HepG2 (cell line): ENCODE results near the gene ALG10B. TPM values are rescaled to one million over a fixed set of nuclear protein-coding genes. Genes with fewer than 3 reads are reported as not detected.

ENCODE experiments used
- ASH2L ChIP-seq: fragments of 300-600, 200-600 bp; sonication (generic); IDR thresholded peaks from 2 replicates; pipeline ENCODE4 v1.7.0; 2017; ENCODE audit warnings: low read depth, mild to moderate bottlenecking, moderate library complexity, mixed read lengths, low read length; ENCODE audit not compliant: insufficient read length
- BHLHE40 ChIP-seq: IDR thresholded peaks from 2 replicates; pipeline ENCODE4 v1.6.1; 2011; ENCODE audit warnings: low read length, improper control_type of control experiment
- FOSL1 ChIP-seq: sonication (generic); formaldehyde crosslinking; IDR thresholded peaks from 2 replicates; pipeline ENCODE4 v1.9.0; 2021; ENCODE audit warnings: missing genetic modification reagents, borderline replicate concordance
- FOXK2 ChIP-seq: fragments of 450-650 bp; IDR thresholded peaks from 2 replicates; pipeline ENCODE4 v1.6.1; 2016
- GATAD2A ChIP-seq: IDR thresholded peaks from 2 replicates; pipeline ENCODE4 v1.6.1; 2016
- HDAC2 ChIP-seq: sonication (generic); formaldehyde crosslinking; IDR thresholded peaks from 2 replicates; pipeline ENCODE4 v1.4.0; 2020; ENCODE audit warnings: missing genetic modification reagents
- HOXA3 ChIP-seq: sonication (generic); formaldehyde crosslinking; IDR thresholded peaks from 2 replicates; pipeline ENCODE4 v1.5.0; 2020; ENCODE audit warnings: missing genetic modification reagents
- IKZF1 ChIP-seq: fragments of 450-650 bp; IDR thresholded peaks from 2 replicates; pipeline ENCODE4 v1.7.1; 2016
- MAFK ChIP-seq, 2 experiments: IDR thresholded peaks in 1 of 2; conservative IDR thresholded peaks in 1 of 2; 2 replicates each; pipeline ENCODE4 v1.6.1; 2011; ENCODE audit warnings: improper control_type of control experiment in 2 of 2, low read length in 2 of 2
- MIER2 ChIP-seq: IDR thresholded peaks from 2 replicates; pipeline ENCODE4 v1.6.1; 2016; ENCODE audit warnings: missing biosample characterization, missing genetic modification reagents
- NFE2L2 ChIP-seq: fragments of 150-350 bp; IDR thresholded peaks from 2 replicates; pipeline ENCODE4 v1.6.1; 2014; ENCODE audit warnings: low read length
- NRL ChIP-seq: sonication (generic); formaldehyde crosslinking; IDR thresholded peaks from 2 replicates; pipeline ENCODE4 v1.5.0; 2020; ENCODE audit warnings: missing genetic modification reagents, mild to moderate bottlenecking, moderate library complexity, borderline replicate concordance
- SP4 ChIP-seq: sonication (generic); formaldehyde crosslinking; IDR thresholded peaks from 2 replicates; pipeline ENCODE4 v1.8.1; 2023; ENCODE audit warnings: mild to moderate bottlenecking, missing genetic modification reagents
- TRIM24 ChIP-seq: sonication (generic); formaldehyde crosslinking; IDR thresholded peaks from 2 replicates; pipeline ENCODE4 v1.8.0; 2022; ENCODE audit warnings: mild to moderate bottlenecking, missing genetic modification reagents
- ZBTB1 ChIP-seq: sonication (generic); formaldehyde crosslinking; IDR thresholded peaks from 2 replicates; pipeline ENCODE4 v1.4.0; 2020; ENCODE audit warnings: missing genetic modification reagents, borderline replicate concordance
- ZBTB7B ChIP-seq: sonication (generic); formaldehyde crosslinking; IDR thresholded peaks from 2 replicates; pipeline ENCODE4 v1.4.0; 2020; ENCODE audit warnings: missing genetic modification reagents
- ZFP36 ChIP-seq: fragments of 150-350 bp; IDR thresholded peaks from 2 replicates; pipeline ENCODE4 v1.6.1; 2018; ENCODE audit warnings: borderline replicate concordance, low read length, low read depth; ENCODE audit not compliant: partially characterized antibody
- ZNF282 ChIP-seq: fragments of 450-650 bp; IDR thresholded peaks from 2 replicates; pipeline ENCODE4 v1.6.1; 2018; ENCODE audit not compliant: partially characterized antibody
- ZNF644 ChIP-seq: IDR thresholded peaks from 2 replicates; pipeline ENCODE4 v1.6.1; 2016; ENCODE audit warnings: low read depth
- ZNF780A ChIP-seq: sonication (generic); formaldehyde crosslinking; IDR thresholded peaks from 2 replicates; pipeline ENCODE4 v1.8.0; 2022; ENCODE audit warnings: mild to moderate bottlenecking, missing genetic modification reagents, moderate library complexity
- ZNF891 ChIP-seq: sonication (generic); formaldehyde crosslinking; IDR thresholded peaks from 2 replicates; pipeline ENCODE4 v1.5.0; 2020; ENCODE audit warnings: mild to moderate bottlenecking, missing genetic modification reagents
- polyA plus RNA-seq, 8 experiments: library from polyadenylated mRNA; depleted of rRNA in 3 of 8; stranded (reverse) in 7 of 8; unstranded in 1 of 8; fragments of >200 nt; fragmentation: Illumina TruSeq in 4 of 8; extraction: Trizol in 4 of 8; gene quantifications; 2 replicates each; pipeline versions ENCODE4 v1.2.1 to v1.2.3, GENCODE V29; 2011 to 2016; ENCODE audit warnings: low read depth in 4 of 8, missing spikeins in 1 of 8, mixed read lengths in 1 of 8; ENCODE audit not compliant: insufficient read depth in 1 of 8
- total RNA-seq, 5 experiments: library from RNA; depleted of rRNA; stranded (reverse); fragments of >200 nt; fragmentation: Illumina TruSeq; extraction: Trizol; gene quantifications; 2 replicates each; pipeline ENCODE4 v1.2.3, GENCODE V29; 2016; ENCODE audit warnings: low read depth in 1 of 5
- TF ChIP-seq, protein P1 (sequence below): sonication (generic); formaldehyde crosslinking; IDR thresholded peaks from 2 replicates; pipeline ENCODE4 v1.9.0; 2021; ENCODE audit warnings: missing genetic modification reagents, borderline replicate concordance
- TF ChIP-seq, protein P2 (sequence below): sonication (generic); formaldehyde crosslinking; IDR thresholded peaks from 2 replicates; pipeline ENCODE4 v1.8.0; 2022; ENCODE audit warnings: missing genetic modification reagents, mild to moderate bottlenecking, moderate library complexity, borderline replicate concordance
- TF ChIP-seq, protein P3 (sequence below): sonication (generic); formaldehyde crosslinking; IDR thresholded peaks from 2 replicates; pipeline ENCODE4 v1.4.0; 2020; ENCODE audit warnings: missing genetic modification reagents, borderline replicate concordance

Gene ALG10B
- total and polyA plus RNA-seq, 2 of the 13 experiments (the other 11 are each of a cell fraction or from before 2014, with no cell fraction given): 3.3 to 9.3 TPM

DNA sequence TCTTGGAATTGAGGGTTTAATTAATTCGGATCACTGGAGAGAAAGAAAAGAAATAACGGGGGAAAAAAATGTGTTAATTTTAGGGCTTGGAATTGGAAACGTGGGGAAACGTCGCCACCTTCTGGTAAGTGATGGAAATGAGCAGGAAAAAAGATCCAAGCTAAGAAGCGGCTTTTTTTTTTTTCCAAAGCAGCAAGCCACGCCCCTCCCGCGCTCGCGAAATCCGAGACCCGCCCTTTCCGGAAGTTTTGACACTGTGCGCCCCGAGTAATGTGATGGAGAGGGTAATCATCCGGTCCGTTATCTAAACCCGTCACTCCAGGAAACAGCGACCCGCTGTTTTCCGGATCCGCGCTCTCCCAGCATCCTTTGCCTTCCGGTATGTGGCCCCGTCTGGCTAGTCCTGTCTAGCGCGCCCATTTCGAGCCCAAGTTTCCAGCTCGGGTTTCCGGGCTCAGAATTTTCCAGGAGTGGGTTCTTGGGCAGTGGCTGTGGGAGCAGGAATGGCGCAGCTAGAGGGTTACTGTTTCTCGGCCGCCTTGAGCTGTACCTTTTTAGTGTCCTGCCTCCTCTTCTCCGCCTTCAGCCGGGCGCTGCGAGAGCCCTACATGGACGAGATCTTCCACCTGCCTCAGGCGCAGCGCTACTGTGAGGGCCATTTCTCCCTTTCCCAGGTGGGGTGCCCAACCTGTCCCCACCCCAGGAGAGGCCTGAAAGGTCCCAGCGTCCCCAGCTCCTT is at the start of gene ALG10B (continued):
- TF ChIP-seq, protein P1, sequence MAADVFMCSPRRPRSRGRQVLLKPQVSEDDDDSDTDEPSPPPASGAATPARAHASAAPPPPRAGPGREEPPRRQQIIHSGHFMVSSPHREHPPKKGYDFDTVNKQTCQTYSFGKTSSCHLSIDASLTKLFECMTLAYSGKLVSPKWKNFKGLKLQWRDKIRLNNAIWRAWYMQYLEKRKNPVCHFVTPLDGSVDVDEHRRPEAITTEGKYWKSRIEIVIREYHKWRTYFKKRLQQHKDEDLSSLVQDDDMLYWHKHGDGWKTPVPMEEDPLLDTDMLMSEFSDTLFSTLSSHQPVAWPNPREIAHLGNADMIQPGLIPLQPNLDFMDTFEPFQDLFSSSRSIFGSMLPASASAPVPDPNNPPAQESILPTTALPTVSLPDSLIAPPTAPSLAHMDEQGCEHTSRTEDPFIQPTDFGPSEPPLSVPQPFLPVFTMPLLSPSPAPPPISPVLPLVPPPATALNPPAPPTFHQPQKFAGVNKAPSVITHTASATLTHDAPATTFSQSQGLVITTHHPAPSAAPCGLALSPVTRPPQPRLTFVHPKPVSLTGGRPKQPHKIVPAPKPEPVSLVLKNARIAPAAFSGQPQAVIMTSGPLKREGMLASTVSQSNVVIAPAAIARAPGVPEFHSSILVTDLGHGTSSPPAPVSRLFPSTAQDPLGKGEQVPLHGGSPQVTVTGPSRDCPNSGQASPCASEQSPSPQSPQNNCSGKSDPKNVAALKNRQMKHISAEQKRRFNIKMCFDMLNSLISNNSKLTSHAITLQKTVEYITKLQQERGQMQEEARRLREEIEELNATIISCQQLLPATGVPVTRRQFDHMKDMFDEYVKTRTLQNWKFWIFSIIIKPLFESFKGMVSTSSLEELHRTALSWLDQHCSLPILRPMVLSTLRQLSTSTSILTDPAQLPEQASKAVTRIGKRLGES (CRISPR knock-in tag): no peak
- TF ChIP-seq ZNF780A (CRISPR knock-in tag) (no peak), HDAC2 (CRISPR knock-in tag) (peak; percentile 60), NRL (CRISPR knock-in tag) (0 out of 2 replicates have a peak, but pooled peaks have one; percentile 37), MAFK (conservative IDR thresholded peaks at IDR 0.05 in 1 of 2, IDR thresholded peaks at IDR 0.05 in 1 of 2; ENCODE audit: low read length in 2 of 2) (no peak), ZNF282 (no peak), ZNF891 (0 out of 2 replicates have a peak, but pooled peaks have one; percentile 34), IKZF1 (no peak), MIER2 (CRISPR knock-in tag) (no peak), FOSL1 (CRISPR knock-in tag) (no peak), TRIM24 (CRISPR knock-in tag) (no peak), FOXK2 (no peak), ASH2L (peak; percentile 66), ZBTB1 (CRISPR knock-in tag) (no peak), GATAD2A (CRISPR knock-in tag) (no peak), NFE2L2 (0 out of 2 replicates have a peak, but pooled peaks have one; percentile 24), SP4 (CRISPR knock-in tag) (0 out of 2 replicates have a peak, but pooled peaks have one; percentile 40), ZBTB7B (0 out of 2 replicates have a peak, but pooled peaks have one; percentile 25), HOXA3 (CRISPR knock-in tag) (peak; percentile 55), BHLHE40 (no peak), ZNF644 (CRISPR knock-in tag) (no peak), ZFP36 (peak; percentile 23)
- TF ChIP-seq, protein P2, sequence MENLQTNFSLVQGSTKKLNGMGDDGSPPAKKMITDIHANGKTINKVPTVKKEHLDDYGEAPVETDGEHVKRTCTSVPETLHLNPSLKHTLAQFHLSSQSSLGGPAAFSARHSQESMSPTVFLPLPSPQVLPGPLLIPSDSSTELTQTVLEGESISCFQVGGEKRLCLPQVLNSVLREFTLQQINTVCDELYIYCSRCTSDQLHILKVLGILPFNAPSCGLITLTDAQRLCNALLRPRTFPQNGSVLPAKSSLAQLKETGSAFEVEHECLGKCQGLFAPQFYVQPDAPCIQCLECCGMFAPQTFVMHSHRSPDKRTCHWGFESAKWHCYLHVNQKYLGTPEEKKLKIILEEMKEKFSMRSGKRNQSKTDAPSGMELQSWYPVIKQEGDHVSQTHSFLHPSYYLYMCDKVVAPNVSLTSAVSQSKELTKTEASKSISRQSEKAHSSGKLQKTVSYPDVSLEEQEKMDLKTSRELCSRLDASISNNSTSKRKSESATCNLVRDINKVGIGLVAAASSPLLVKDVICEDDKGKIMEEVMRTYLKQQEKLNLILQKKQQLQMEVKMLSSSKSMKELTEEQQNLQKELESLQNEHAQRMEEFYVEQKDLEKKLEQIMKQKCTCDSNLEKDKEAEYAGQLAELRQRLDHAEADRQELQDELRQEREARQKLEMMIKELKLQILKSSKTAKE (CRISPR knock-in tag): no peak
- TF ChIP-seq, protein P3, sequence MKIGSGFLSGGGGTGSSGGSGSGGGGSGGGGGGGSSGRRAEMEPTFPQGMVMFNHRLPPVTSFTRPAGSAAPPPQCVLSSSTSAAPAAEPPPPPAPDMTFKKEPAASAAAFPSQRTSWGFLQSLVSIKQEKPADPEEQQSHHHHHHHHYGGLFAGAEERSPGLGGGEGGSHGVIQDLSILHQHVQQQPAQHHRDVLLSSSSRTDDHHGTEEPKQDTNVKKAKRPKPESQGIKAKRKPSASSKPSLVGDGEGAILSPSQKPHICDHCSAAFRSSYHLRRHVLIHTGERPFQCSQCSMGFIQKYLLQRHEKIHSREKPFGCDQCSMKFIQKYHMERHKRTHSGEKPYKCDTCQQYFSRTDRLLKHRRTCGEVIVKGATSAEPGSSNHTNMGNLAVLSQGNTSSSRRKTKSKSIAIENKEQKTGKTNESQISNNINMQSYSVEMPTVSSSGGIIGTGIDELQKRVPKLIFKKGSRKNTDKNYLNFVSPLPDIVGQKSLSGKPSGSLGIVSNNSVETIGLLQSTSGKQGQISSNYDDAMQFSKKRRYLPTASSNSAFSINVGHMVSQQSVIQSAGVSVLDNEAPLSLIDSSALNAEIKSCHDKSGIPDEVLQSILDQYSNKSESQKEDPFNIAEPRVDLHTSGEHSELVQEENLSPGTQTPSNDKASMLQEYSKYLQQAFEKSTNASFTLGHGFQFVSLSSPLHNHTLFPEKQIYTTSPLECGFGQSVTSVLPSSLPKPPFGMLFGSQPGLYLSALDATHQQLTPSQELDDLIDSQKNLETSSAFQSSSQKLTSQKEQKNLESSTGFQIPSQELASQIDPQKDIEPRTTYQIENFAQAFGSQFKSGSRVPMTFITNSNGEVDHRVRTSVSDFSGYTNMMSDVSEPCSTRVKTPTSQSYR (CRISPR knock-in tag): no peak
